GM19193 (cell line): ENCODE results near the gene UQCC2.

Experiments
- POLR2A ChIP-seq: IDR thresholded peaks from 4 replicates; pipeline ENCODE4 v1.6.1; 2011; ENCODE audit not compliant: insufficient read depth, insufficient read length; ENCODE audit errors: extremely low read depth

Gene UQCC2

DNA sequence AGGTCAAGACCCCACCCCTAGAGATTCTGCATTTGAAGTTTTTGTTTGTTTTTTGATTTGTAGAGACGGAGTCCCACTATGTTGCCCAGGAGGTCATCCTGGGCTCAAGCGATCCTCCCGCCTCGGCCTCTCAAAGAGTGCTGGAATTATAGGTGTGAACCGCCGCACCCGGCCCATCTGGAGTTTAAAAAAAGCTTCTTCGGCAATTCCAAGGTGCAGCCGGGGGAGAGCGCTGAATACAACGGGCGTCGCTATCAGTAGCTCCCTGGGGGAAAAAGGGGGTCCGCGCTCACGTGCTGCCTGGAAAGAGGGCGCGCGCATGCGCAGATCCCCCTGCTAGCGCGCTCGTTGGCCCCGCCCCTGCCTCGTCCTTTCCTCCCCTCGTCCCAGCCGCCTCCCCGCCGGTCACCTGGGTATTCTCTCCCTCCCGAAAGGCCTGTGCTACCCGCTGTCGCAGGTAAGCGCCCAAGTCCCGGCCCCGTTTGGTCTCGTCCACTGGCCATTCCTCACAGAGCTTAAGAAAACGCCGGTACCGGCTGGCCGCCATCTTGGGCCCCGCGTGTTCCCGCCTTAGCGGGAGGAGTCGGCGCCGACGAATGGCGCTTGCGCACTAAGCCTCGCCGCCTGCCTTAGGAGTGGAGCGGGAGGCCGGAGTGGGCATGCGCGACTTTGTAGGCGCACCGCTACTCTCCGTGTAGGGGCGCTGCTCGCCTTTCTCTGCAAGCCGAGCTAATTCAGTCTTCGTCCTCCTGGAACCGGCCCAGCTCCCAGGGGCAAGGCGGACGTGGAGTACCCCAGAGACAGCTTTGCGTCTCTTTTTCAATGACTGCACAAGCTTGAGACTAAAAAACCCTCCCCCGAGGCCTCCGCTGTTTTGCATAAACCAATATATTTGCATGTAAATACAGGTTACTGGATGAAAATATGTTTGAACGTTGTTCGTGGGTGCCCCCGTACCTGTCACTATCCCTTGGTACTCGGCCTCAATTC, at the start of gene UQCC2:
UQCC2 (minus strand) TSS at position 561 of the 990 bp plus-strand sequence; CDS start at position 547, 14 bp downstream.
- TF ChIP-seq POLR2A: peak; percentile 97

DNA sequence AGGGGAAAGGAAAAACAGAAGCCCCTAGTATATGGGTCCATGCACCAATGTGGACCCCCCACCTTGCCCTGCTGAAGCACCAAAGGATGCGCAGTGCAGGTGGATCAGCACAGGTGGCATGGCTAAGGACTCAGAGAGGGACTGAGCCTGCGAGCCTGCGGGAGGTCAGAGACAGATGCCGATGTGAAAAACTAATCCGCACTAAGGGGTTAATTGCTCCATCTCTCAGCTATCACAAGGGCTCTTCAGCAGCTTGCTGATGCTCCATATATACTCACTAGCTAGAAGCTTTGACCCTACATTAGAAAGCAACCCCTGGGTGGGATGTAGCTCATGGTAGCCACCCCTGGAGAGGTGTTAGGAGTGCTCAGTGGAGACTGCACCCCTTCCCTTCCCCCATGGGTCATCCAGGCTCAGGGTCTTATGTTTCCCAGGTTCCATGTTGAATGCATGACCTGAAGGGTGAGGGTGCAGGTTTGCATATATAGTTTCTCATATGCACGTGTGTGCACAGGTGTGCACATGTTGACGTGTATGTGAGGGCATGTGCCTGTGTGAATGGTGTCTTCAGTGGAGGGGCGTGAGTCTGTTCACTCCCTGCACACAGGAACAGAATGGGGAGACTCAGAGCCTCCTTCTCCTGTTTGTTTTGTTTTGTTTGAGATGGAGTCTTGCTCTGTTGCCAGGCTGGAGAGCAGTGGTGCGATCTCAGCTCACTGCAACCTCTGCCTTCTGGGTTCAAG, 48.6 kb upstream of the UQCC2 start:
- TF ChIP-seq POLR2A: no peak

DNA sequence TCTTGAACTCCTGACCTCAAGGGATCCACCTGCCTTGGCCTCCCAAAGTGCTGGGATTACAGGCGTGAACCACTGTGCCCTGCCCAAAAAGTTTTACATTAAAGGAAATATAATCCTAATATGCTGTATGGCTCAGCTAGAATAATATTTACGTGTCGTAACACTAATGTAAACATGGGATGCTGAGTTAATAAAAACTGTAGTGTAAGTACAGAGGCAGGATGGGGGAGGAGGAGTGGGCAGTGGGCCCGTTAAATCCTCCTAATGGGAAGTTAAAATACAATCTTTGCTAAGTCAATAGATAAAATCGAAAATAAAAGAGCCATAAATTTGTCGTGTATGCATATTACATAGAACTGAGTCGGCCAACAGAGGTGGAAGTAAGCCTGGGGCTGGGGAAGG, 47.3 kb upstream of the UQCC2 start:
- no peak for TF ChIP-seq POLR2A

DNA sequence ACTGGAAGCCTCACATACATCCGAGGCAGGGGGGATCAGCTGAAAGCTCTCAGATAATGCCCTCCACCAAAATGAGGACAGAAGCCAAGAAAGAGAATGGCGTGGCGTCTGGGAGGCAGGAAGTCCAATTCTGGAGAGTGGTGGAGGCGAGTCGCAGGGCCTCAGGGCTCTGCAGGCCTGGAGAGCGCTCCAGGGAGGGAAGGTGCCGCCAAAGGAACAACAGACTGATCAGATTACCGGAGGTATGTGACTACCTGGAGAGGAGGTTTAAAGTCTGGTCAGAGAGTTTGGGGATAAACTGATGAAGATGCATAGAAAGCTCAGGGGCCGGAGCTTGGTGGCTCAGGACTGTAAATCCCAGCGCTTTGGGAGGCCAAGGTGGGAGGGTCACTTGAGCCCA, 46.4 kb upstream of the UQCC2 start:
- TF ChIP-seq POLR2A: no peak

DNA sequence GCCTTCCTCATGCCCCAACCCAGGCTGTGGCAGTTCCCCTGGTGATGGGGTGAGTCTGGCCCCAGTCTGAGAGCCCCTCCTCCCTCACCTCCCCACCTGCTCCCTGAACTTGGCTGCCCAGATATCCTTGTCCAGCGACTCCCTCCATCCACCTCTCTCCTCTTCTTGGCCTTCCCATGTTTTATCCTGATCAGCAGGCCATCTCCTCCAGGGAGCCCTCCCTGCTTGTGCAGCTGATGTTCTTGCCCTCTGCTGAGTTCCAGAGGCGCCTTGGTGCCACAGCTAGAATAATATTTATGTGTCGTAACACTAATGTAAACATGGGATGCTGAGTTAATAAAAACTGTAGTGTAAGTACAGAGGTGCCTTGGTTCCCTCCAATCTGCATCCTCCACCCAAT, 45.6 kb upstream of the UQCC2 start:
- no peak for TF ChIP-seq POLR2A

DNA sequence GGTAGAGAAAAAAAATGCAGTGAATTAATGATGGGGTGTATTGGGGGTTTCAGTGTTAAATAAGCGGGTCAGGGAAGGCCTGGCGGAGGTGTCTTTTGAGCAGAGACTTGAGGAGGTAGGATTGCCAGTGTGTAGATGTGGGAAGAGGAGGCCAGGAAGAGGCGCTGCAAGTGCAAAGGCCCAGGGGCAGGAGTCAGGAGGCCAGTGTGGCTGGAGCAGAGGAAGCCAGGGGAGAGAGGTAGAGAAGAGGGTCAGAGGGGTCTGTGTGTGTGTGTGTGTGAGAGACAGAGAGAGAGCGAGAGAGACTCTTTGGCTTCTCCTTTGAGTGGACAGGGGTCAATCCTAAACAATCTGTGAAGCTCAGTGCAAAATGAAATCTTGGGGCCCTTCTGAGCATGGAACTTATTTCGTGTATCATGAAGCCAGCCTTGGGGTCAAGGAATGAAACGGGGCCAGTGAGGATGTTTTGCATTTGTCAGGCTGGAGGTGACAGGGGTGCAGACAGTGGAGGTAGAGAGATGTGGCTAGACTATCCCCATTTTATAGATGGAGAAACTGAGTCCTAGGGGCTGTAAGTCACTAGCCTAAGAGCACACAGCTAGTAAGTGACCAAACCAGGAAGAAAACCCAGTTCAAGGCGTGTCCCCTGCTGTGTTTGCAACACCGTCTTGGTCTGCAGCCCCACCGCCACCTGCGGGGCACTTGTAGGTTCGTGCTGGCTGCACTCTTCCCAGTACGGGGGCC, 44.9 kb upstream of the UQCC2 start:
- no peak for TF ChIP-seq POLR2A

DNA sequence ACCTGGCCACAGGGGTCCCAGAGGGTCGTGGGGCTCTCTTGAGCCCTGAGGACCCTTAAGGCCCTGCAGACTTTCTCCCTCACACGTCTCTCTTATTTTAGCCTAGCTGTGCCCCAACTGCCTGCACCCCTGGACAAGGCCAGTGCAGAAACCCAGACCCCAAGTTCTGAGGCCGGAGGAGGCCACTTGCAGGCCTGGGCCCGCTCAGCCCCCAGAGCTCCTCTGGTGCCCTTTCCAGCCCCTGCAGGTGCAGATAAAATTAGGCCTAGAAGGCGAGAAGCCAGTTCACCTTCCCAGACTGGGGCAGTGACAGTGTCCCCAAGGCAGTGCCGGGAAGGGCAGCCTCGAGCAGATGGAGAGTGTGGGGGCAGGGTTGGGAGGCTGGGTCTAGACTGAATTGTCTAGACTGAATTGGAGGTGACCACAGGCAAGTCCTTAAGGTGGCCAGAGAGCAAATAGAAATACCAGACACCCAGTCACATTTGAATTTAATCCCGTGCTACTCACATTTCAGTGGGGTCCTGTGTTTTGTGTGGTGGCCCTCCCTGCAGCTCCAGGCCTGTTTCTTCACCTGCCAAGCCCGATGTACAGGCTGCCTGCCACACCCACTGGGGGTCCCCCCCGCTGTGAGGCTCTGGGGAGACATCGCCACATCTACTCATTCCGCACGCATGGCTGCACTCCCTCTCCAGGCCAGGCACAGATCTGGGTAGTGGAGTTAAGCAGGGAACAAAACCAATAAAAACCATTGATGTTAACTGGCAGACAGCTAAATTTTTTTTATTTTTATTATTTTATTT, 43.8 kb upstream of the UQCC2 start:
- no peak for TF ChIP-seq POLR2A

DNA sequence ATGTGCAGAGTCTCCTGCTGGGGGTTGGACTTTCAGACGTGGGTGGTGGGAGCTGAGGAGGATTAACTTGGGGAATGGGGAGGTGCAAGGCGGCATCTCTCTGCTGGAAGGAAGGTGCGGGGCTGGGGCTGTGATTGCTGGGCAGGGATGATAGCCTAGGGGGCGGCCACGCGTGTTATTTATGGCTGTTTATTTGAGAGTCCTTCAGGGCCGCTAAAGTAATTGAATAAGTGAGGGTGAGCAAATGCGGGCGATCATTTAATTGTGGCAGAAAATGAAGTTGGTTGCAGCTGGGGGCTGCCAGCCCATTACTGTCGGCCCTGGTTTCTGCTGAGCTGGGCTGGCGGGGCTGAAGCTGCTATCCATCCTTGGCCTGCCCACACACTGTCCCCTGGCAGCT, 42.7 kb upstream of the UQCC2 start:
- no peak for TF ChIP-seq POLR2A

DNA sequence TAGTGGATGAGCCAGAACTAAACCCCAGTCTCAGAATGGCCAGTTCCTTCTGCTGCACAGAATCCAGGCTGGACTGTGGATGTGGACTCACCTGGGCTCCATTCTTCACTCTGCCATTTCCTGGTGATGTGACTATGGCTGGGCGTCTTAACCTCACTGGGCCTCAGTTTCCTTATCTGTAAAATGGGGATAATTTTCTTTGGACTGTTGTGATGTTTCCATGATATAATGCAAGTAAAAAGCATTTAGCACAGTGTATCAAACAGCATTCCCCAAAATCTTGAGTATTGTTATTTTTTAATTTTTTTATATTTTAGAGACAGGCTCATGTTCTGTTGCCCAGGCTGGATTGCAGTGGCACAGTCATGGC, 41.1 kb upstream of the UQCC2 start:
- no peak for TF ChIP-seq POLR2A

DNA sequence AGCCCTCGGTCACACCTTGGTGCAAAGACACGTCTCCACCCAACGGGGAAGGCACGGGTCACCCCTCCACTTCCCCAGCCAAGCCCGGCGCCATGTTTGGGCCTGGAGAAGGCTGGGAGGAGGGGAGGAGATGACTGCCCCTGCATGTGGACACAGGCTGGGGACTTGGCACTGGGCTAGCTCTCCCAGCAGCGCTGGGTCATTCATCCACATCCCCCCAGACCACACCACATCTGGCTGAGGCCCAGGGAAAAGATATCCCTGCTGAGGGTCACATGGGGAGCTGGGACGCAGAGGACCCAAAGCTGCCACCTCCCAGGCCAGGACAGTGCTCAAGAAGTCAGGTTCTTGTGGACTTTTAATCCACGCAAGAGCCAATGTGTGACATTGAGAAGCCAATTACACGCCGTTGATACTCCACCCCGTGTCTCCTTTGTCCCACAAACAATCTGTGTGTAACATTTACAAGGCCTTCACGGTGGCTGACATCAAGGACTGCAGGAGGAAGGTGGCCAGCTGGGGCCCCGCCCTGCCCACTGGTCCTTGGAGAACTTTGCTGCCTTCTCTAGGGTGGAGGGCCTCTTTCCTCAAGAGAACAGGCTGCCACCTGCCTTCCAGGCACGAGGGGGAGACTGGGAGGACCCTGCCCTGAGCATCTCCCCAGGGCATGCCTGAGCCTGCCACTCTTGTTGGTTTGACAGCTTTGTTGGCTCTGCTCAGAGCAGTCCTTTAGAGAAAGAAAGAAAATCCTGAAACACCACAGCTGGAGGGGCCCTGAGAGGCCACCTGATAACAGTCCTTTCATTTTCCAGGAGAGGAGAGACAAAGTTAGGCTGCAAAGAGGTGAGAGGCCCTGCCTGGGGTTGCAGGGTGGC, 40.5 kb upstream of the UQCC2 start:
- TF ChIP-seq POLR2A: no peak

DNA sequence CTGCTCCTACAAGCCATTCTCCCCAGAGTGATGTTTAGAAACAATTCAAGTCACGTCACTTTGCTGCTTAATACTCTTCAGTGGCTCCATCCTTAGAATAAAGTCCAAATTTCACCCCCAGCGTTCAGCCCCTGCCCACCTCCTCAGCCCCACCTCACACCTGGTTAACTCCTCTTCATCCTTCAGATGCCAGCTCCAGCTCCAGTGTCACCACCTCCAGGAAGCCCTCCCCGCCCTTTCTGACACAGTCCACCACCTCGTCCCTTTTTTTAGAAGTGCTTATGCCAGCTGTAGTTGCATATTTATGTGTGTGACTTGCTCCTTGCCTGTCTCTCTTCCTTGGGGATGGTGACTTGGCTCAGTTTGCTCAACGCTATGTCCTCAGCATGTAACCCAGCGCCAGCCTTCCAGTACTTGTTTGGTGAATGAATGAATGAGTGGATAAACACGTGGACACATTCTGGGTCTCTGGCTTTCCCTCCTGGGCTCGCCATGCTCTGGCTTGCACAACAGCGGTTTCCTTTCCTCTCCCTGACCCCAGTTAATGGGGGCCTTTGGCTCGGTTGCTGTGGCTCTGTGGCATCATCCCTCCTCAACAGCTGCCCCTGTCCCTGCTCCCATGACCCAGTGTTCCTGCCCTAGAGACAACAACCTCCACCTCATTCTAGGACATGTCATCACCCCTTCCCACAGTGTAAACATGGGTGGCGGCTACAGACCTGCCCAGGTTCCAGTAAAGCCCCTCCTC, 38.9 kb upstream of the UQCC2 start:
- no peak for TF ChIP-seq POLR2A

DNA sequence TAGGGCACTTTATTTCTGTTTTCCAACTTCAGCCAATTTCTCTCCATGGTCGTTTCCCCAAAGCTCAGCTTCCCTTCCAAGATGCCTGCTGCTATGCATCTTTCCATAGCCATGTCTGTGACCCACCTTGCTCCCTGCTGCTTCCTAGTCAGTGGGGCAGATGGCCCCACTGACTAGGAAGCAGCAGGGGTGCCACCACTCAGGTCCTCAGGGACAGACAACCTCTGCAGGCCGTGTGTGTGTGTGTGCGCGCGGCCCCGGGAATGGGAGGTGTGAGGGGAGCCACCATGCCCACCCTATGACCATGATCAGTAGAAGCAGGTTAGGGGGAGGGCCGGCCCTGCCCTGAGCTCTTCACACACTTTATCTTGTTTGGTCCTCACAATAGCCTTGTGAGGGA, 37.9 kb upstream of the UQCC2 start:
- TF ChIP-seq POLR2A: no peak

DNA sequence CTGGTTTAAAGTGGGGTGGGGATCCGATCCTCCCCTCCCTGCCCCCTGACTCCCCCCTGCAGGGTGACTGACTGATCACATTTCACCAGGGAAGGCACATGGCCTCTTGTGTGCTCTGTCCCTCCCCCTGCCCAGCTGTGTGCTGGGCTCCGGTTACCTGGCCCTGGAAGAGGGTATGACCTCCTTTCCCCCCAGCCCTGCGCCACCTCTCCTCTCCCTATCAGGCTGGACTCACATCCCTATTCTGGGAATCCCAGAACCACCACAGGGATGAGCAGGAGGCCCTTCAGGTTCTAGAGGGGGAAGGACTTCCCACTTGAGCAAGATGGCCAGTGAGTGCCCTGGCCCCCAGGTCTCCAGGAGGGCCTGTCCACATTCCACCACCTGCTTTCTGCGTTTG, 37.3 kb upstream of the UQCC2 start:
- TF ChIP-seq POLR2A: no peak

DNA sequence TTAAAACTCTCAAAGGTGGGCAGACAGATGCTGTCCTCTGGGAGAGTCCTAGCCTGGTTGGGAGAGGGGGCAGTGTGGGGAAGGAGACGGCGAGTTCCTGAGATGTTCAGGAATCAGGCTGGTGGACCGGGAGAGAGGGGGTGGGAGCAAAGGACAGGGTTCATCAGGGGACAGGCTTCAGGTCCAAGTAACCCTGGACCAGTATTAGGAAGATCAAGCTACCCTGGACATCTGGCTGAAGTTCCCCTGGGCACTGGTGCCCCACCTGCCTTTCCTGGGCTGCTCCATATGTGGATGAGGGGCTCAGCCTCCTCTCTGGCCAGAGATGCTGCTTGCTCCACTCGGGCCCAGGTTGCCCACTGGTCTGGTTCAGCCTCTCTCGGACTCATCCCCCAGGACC, 36.3 kb upstream of the UQCC2 start:
- TF ChIP-seq POLR2A: no peak
